NCI-H2029 treated with DMSO at 0.1 percent for 48 hours (cell line): ENCODE measurements around the gene SRPRA.
"Not testable (repeated sequence)": the region's sequence is repeated elsewhere in the genome, so short reads cannot be mapped to it uniquely, and the experiment has no call there.

Experiments
- DNase-seq: peaks from one replicate; lab custom pipeline; 2025; lab: John Stamatoyannopoulos, UW

The SRPRA gene

GRCh38 chr11:126282736-126283591, 14.3 kb upstream of the SRPRA start, which contains the start of gene TIRAP:
Gene TIRAP (plus strand): TSS chr11:126283093. CDS start chr11:126290895, 7,802 bp downstream.
- peak; percentile 66 for DNase-seq

GRCh38 chr11:126282361-126282735, 13.7 kb upstream of the SRPRA start:
- DNase-seq = no peak

- DNase-seq = no peak
These were observed 13.0 kb upstream of the SRPRA start for GRCh38 chr11:126281666-126282175.

GRCh38 chr11:126281245-126281644, 12.6 kb upstream of the SRPRA start:
- no peak for DNase-seq

GRCh38 chr11:126280595-126280994, 11.9 kb upstream of the SRPRA start:
- DNase-seq = no peak

- DNase-seq = no peak
These were observed 10.5 kb upstream of the SRPRA start for GRCh38 chr11:126279191-126279590.

- DNase-seq = no peak
These were observed 9.1 kb upstream of the SRPRA start for GRCh38 chr11:126277780-126278179.

- DNase-seq = no peak
These were observed 8.6 kb upstream of the SRPRA start for GRCh38 chr11:126277322-126277721.

GRCh38 chr11:126268361-126268707, 361 bp downstream of the SRPRA start:
- no peak for DNase-seq

GRCh38 chr11:126267650-126268049, 1.0 kb downstream of the SRPRA start:
- no peak for DNase-seq

- DNase-seq = no peak
These were observed 2.9 kb downstream of the SRPRA start for GRCh38 chr11:126265811-126266210.

GRCh38 chr11:126263489-126263888, 5.2 kb downstream of the SRPRA start:
- DNase-seq = no peak

GRCh38 chr11:126262216-126262615, 6.5 kb downstream of the SRPRA start:
- no peak for DNase-seq

GRCh38 chr11:126257764-126258163, 10.9 kb downstream of the SRPRA start:
- DNase-seq = no peak

- DNase-seq = no peak
These were observed 11.6 kb downstream of the SRPRA start for GRCh38 chr11:126257144-126257543.

GRCh38 chr11:126256216-126256615, 12.5 kb downstream of the SRPRA start:
- DNase-seq = no peak

- not testable (repeated sequence) for DNase-seq
These were observed 13.2 kb downstream of the SRPRA start for GRCh38 chr11:126255507-126255906.

GRCh38 chr11:126254819-126255218, 13.9 kb downstream of the SRPRA start:
- no peak for DNase-seq

GRCh38 chr11:126253265-126253664, 15.4 kb downstream of the SRPRA start:
- DNase-seq = no peak

GRCh38 chr11:126246636-126247035, 22.1 kb downstream of the SRPRA start:
- no peak for DNase-seq

GRCh38 chr11:126233391-126233790, 35.3 kb downstream of the SRPRA start:
- DNase-seq = no peak

- no peak for DNase-seq
These were observed 36.0 kb downstream of the SRPRA start for GRCh38 chr11:126232683-126233082.

GRCh38 chr11:126231725-126232459, 36.8 kb downstream of the SRPRA start:
- DNase-seq = peak; percentile 29
